Heart right ventricle (tissue), 16 donors: ENCODE results near the gene NOSIP. TPM values are rescaled to one million over a fixed set of nuclear protein-coding genes. Genes with fewer than 3 reads are reported as not detected.

Experiments used
- ATAC-seq, 8 donors: fragments of 200-7000 bp; cut with Tn5 transposase; one replicate each; pipeline ENCODE4 v1.9.1; 2020; ENCODE audit warnings: mild to moderate bottlenecking in 8 of 8, moderate library complexity in 8 of 8, moderate number of reproducible peaks in 1 of 8
- DNase-seq, 2 donors: peaks; one replicate each; pipeline ENCODE4 v3.0.0-alpha.2; 2020
- H3K27ac ChIP-seq, 10 donors: fragments of 200-600 bp; sonication (generic) in 2 of 10; one replicate each; pipeline versions ENCODE4 v1.5.0 to v1.8.0; 2020 to 2022; ENCODE audit warnings: mild to moderate bottlenecking in 3 of 10
- H3K27me3 ChIP-seq, 7 donors: fragments of 200-600 bp; one replicate each; pipeline ENCODE4 v1.8.0; 2021 to 2022; ENCODE audit warnings: mild to moderate bottlenecking in 2 of 7
- H3K36me3 ChIP-seq, 9 donors: fragments of 200-600 bp; sonication (generic) in 1 of 9; one replicate each; pipeline versions ENCODE4 v1.5.0 to v1.8.0; 2020 to 2022; ENCODE audit warnings: mild to moderate bottlenecking in 2 of 9
- H3K4me1 ChIP-seq, 9 donors: fragments of 200-600 bp; sonication (generic) in 1 of 9; one replicate each; pipeline versions ENCODE4 v1.5.0 to v1.8.0; 2020 to 2022; ENCODE audit warnings: mild to moderate bottlenecking in 4 of 9
- H3K4me3 ChIP-seq, 10 donors: fragments of 200-600 bp; sonication (generic) in 2 of 10; one replicate each; pipeline versions ENCODE4 v1.5.0 to v1.8.0; 2020 to 2022; ENCODE audit warnings: mild to moderate bottlenecking in 7 of 10, moderate library complexity in 2 of 10
- H3K9me3 ChIP-seq, 11 donors: fragments of 200-600 bp in 10 of 11; sonication (generic) in 2 of 11; one replicate each; pipeline versions ENCODE4 v1.5.0 to v1.8.0; 2013 to 2022; ENCODE audit warnings: mild to moderate bottlenecking in 2 of 11, control low read depth in 1 of 11, moderate library complexity in 1 of 11
- WGBS, 2 donors: extraction: QIAGEN DNeasy Blood & Tissue Kit; methylation state at CpG; one replicate each; pipeline ENCODE4 v1.1.7; 2013; ENCODE audit warnings: inconsistent platforms in 1 of 2; 5-methylcytosine and 5-hydroxymethylcytosine counted together
- intact Hi-C, 10 donors: fragments of 100-400 bp; cut with DNase I; formaldehyde crosslinking; loops; one replicate each; pipeline versions ENCODE4 v1.11.1 to v1.14.2; 2022
- polyA plus RNA-seq, 2 donors: library from polyadenylated mRNA; stranded (reverse); fragments of 200-250 nt; gene quantifications; one replicate each; pipeline ENCODE4 v1.2.3, GENCODE V29; 2013
- total RNA-seq, 10 donors: library from RNA; stranded (reverse); fragmentation: NEBNext Ultra II Directional in 3 of 10; extraction: Animal tissue kit (Norgen Biotek cat#: 25700) in 3 of 10; gene quantifications; one replicate each; pipeline versions ENCODE4 v1.2.1 to v1.2.4, GENCODE V29; 2021 to 2023
- TF ChIP-seq, protein P1 (sequence below), 9 donors: fragments of 200-600 bp; sonication (generic) in 2 of 9; IDR thresholded peaks; one replicate each; pipeline versions ENCODE4 v1.5.0 to v1.8.0; 2021 to 2022; ENCODE audit warnings: antibody characterized with exemption in 9 of 9, mild to moderate bottlenecking in 5 of 9, moderate library complexity in 1 of 9
- donor health status: Arrhythmogenic right ventricular cardiomyopathy.
- donor health status: ischemic (EF 13 %, LVEDD 7.1; RV severe dilation, severe dysfunction).
- donor health status: healthy with polysubstance abuse.
- donor health status: DM: no; HTN: yes; CAD: no.
- donor health status: DM: no; HTN: no; CAD: no.
- donor health status: ischemic (EF 25% LVEDD 6.9; RV normal size, moderate dysfunction).
- donor health status: ischemic (EF 25% LVEDD 5.7; RV mildly dilated, moderate dysfunction).
- donor health status: healthy.
- donor health status: DM: yes; HTN: yes; CAD: no.
- donor health status: Ischemic cardiomyopathy.
- donor health status: ischemic (EF 35%, LVEDD 5.7; RV mildly dilated, moderate dysfunction).
- donor health status: nonischemic (EF 11% LVEDD 7.7; RV severe dilation, severe dysfunction).
- donor health status: DM: yes; HTN: yes; CAD: no.
- donor health status: PGD.
- donor health status: ischemic (EF 29% LVEDD 5.4; RV normal size, mild dysfunction).
- donor health status: nonischemic (EF 23%, LVEDD 6.1; RV moderate dilation, normal function).

Gene NOSIP
- total and polyA plus RNA-seq, 12 donors, result 38.0 to 120 (median 46.6) TPM

DNA sequence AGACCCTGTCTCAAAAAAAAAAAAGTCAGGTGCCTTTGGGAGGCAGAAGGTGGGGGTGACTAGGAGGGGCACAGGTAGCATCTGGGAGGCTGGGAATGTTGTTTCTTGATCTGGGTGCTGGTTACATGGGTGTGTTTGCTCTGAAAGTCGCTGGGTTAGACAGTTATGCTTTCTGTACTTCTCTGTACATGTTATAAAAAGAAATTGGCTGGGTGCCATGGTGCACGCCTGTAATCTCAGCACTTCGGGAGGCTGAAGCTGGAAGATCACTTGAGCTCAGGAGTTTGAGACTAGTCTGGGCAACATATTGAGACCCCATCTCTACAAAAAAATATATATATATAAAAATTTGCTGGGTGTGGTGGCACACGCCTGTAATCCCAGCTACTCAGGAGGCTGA lies 15.1 kb downstream of the NOSIP start:
- peak overlapping the region in 2 of 10 donors; percentile 4 to 65 for H3K27ac ChIP-seq
- WGBS, 2 donors, result 22 to 27% methylated on average over 4 of the region's 4 CpGs
- peaks cover 0 to 27% (median 0%) of the 10 kb centered on the region in 9 donors for H3K36me3 ChIP-seq
- no peaks in the 10 kb centered on the region for H3K9me3 ChIP-seq
- intact Hi-C loops, result no loop called here
- H3K4me3 ChIP-seq, result no peak overlapping the region
- peak; percentile 44 to 60 (median 54) for ATAC-seq
- H3K27me3 ChIP-seq, result no peaks in the 10 kb centered on the region
- TF ChIP-seq, protein P1, sequence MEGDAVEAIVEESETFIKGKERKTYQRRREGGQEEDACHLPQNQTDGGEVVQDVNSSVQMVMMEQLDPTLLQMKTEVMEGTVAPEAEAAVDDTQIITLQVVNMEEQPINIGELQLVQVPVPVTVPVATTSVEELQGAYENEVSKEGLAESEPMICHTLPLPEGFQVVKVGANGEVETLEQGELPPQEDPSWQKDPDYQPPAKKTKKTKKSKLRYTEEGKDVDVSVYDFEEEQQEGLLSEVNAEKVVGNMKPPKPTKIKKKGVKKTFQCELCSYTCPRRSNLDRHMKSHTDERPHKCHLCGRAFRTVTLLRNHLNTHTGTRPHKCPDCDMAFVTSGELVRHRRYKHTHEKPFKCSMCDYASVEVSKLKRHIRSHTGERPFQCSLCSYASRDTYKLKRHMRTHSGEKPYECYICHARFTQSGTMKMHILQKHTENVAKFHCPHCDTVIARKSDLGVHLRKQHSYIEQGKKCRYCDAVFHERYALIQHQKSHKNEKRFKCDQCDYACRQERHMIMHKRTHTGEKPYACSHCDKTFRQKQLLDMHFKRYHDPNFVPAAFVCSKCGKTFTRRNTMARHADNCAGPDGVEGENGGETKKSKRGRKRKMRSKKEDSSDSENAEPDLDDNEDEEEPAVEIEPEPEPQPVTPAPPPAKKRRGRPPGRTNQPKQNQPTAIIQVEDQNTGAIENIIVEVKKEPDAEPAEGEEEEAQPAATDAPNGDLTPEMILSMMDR (IDR thresholded peaks at IDR 0.05), result no peak
- peaks cover 0 to 77% (median 27%) of the 10 kb centered on the region in 9 donors for H3K4me1 ChIP-seq
- peak in 1 of 2 donors; percentile 70 for DNase-seq

GRCh38 chr19:49564616-49565045 lies 15.7 kb downstream of the NOSIP start:
- H3K27ac ChIP-seq, result peak overlapping the region in 2 of 10 donors; percentile 4 to 65
- H3K4me3 ChIP-seq, result no peak overlapping the region
- peaks cover 0 to 79% (median 25%) of the 10 kb centered on the region in 9 donors for H3K4me1 ChIP-seq
- ATAC-seq (no peak), DNase-seq (no peak)
- no peaks in the 10 kb centered on the region for H3K27me3 ChIP-seq
- H3K36me3 ChIP-seq, result peaks cover 0 to 34% (median 4%) of the 10 kb centered on the region in 9 donors
- whole genome bisulfite sequencing, 2 donors, result 79 to 83% methylated on average over 6 of the region's 6 CpGs
- TF ChIP-seq, protein P1 (IDR thresholded peaks at IDR 0.05), result no peak
- H3K9me3 ChIP-seq, result no peaks in the 10 kb centered on the region
- intact Hi-C loops, result no loop called here

DNA sequence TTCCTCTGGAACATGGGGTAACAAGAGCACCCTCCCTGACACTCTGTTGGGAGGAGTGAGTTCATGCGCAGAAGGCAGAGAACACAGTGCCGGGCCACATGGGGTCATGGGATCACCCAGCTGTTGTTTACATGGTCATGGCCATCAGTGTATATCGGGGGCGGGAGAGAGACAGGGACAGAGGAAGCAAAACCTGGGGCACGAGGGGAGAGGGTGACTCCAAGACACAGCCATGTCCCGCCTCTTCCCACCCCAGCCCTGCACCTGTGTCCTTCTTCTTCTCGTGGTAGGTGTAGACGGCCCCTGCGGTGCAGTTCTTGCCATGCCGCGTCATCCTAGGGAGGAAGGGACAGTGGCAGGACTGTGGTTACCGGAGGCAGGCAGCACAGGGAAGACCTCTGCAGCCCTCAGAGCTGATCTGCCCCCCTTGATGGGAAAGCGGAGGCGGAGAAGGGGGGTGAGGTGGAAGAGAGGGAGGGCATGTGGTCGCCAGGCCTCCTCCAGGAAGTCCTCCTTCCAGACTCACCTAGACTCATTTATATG lies 19.9 kb downstream of the NOSIP start:
- WGBS, 2 donors, result 76 to 84% methylated on average over 14 to 15 of the region's 15 CpGs
- DNase-seq (peak in 1 of 2 donors; percentile 45), ATAC-seq (peak in 6 of 8 donors; percentile 28 to 58 (median 44))
- Histone ChIP-seq H3K4me1 (peaks cover 0 to 51% (median 14%) of the 10 kb centered on the region in 9 donors), H3K9me3 (no peaks in the 10 kb centered on the region), H3K4me3 (peak overlapping the region in 1 of 10 donors; percentile 33), H3K27ac (peak overlapping the region in 7 of 10 donors; percentile 7 to 62 (median 27)), H3K36me3 (peaks cover 0 to 64% (median 42%) of the 10 kb centered on the region in 9 donors), H3K27me3 (no peaks in the 10 kb centered on the region)
- intact Hi-C loops, result no loop called here
- TF ChIP-seq, protein P1 (IDR thresholded peaks at IDR 0.05), result no peak

- DNase-seq (peak in 1 of 2 donors; percentile 34), ATAC-seq (peak in 3 of 8 donors; percentile 2 to 20 (median 5))
- intact Hi-C loops, result no loop called here
Measured at GRCh38 chr19:49559928-49560327, 20.4 kb downstream of the NOSIP start.

More at GRCh38 chr19:49559928-49560327, 20.4 kb downstream of the NOSIP start:
- Histone ChIP-seq H3K4me3 (peak overlapping the region in 1 of 10 donors; percentile 33), H3K27ac (peak overlapping the region in 7 of 10 donors; percentile 7 to 62 (median 27)), H3K36me3 (peaks cover 0 to 69% (median 47%) of the 10 kb centered on the region in 9 donors), H3K4me1 (peaks cover 0 to 51% (median 11%) of the 10 kb centered on the region in 9 donors), H3K27me3 (no peaks in the 10 kb centered on the region), H3K9me3 (no peaks in the 10 kb centered on the region)
- TF ChIP-seq, protein P1 (IDR thresholded peaks at IDR 0.05), result no peak
- 66 to 67% methylated on average over 15 of the region's 15 CpGs for WGBS, 2 donors
